Smooth muscle cell (in vitro differentiated cells): ENCODE results near the gene CCRL2. TPM values are rescaled to one million over a fixed set of nuclear protein-coding genes. Genes with fewer than 3 reads are reported as not detected.

Experiments
- DNase-seq: peaks from one replicate; lab custom pipeline; 2025; ENCODE audit not compliant: unreplicated experiment; lab: John Stamatoyannopoulos, UW
- H2AFZ ChIP-seq: fragments of 200-600 bp; sonication (generic); 2 replicates; pipeline ENCODE4 v1.6.0; 2016; ENCODE audit warnings: antibody characterized with exemption, low read depth, mild to moderate bottlenecking
- H3F3A ChIP-seq: fragments of 200-600 bp; sonication (generic); 2 replicates; pipeline ENCODE4 v1.6.0; 2017; ENCODE audit warnings: antibody characterized with exemption, low read depth
- H3K27ac ChIP-seq: fragments of 200-600 bp; sonication (generic); 2 replicates; pipeline ENCODE4 v1.5.1; 2016; ENCODE audit warnings: low read depth, mild to moderate bottlenecking
- H3K27me3 ChIP-seq: fragments of 200-600 bp; sonication (generic); 2 replicates; pipeline ENCODE4 v1.6.1; 2016; ENCODE audit warnings: low read depth, mild to moderate bottlenecking
- H3K36me3 ChIP-seq: fragments of 200-600 bp; sonication (generic); 2 replicates; pipeline ENCODE4 v1.5.1; 2016; ENCODE audit warnings: low read depth
- H3K4me1 ChIP-seq: fragments of 200-600 bp; sonication (generic); 2 replicates; pipeline ENCODE4 v1.5.1; 2016; ENCODE audit warnings: low read depth
- H3K4me2 ChIP-seq: fragments of 200-600 bp; sonication (generic); 2 replicates; pipeline ENCODE4 v1.6.0; 2016; ENCODE audit warnings: mild to moderate bottlenecking
- H3K4me3 ChIP-seq: fragments of 200-600 bp; sonication (generic); 2 replicates; pipeline ENCODE4 v1.5.1; 2016; ENCODE audit warnings: mild to moderate bottlenecking
- H3K79me2 ChIP-seq: fragments of 200-600 bp; sonication (generic); 2 replicates; pipeline ENCODE4 v1.6.0; 2016; ENCODE audit warnings: low read depth, mild to moderate bottlenecking
- H3K9ac ChIP-seq: fragments of 200-600 bp; sonication (generic); 2 replicates; pipeline ENCODE4 v1.6.0; 2016; ENCODE audit warnings: low read depth
- H3K9me3 ChIP-seq: fragments of 200-600 bp; sonication (generic); replicated peaks from 2 replicates; pipeline ENCODE4 v1.5.1; 2016; ENCODE audit warnings: low read depth
- H4K20me1 ChIP-seq: fragments of 200-600 bp; sonication (generic); 2 replicates; pipeline ENCODE4 v1.6.0; 2016; ENCODE audit warnings: low read depth
- WGBS: methylation state at CpG from one replicate; pipeline ENCODE4 v1.1.7; 2016; ENCODE audit warnings: low lambda C conversion rate; 5-methylcytosine and 5-hydroxymethylcytosine counted together
- polyA plus RNA-seq: library from polyadenylated mRNA; unstranded; fragments of >200 nt; fragmentation: Nextera tagmentation; extraction: Ambion mirVana; gene quantifications from 2 replicates; pipeline ENCODE4 v1.2.1, GENCODE V29; 2016
- total RNA-seq: library from RNA; depleted of rRNA; stranded (reverse); fragments of >200 nt; gene quantifications from 2 replicates; pipeline ENCODE4 v1.2.3, GENCODE V29; 2014
- TF ChIP-seq, protein P1 (sequence below): fragments of 200-600 bp; sonication (generic); IDR thresholded peaks from 2 replicates; pipeline ENCODE4 v1.5.1; 2017; ENCODE audit warnings: borderline replicate concordance, mild to moderate bottlenecking, antibody characterized with exemption; ENCODE audit not compliant: insufficient read depth, poor library complexity, severe bottlenecking

CCRL2 gene, protein sequence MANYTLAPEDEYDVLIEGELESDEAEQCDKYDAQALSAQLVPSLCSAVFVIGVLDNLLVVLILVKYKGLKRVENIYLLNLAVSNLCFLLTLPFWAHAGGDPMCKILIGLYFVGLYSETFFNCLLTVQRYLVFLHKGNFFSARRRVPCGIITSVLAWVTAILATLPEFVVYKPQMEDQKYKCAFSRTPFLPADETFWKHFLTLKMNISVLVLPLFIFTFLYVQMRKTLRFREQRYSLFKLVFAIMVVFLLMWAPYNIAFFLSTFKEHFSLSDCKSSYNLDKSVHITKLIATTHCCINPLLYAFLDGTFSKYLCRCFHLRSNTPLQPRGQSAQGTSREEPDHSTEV
- total RNA-seq (not detected in 2 replicates), polyA plus RNA-seq (not detected in 2 replicates)

DNA sequence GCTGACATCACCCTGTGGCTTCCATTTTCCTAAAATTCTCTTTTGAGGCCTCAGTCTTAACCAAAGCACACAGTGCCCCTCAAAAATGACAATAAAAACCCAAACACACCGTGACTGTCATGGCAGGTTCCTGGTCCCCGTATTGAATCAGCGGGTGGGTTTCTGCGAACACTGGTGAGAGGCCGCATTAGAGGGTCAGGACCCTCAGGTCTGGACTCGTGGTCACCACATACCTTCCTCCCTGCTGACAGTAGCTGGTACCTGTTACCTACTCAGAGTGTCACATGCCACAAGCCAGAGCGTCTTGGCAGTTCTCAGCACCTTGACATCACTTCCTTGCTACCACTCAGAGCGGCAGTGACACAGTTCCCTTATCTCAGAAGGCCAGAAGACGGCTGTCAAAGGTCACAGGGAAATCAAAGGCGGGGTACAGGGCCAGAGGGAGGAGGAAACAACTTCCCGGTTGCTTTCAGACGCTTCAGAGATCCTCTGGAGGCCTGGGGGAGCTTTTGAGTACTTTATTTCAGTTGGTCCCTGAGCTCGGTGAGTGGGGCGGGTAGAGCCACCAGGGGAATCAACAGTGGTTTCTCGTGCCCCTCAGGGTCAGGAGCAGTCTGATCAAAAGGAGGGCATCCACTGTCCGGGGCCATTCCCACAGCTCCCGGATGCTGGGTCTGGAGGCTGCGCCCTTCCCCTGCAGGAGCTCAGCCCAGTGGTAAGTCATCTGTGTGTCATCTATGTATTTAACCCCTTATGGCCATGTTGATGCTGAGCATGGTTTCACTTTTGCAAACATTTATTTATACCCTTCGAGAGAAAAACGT is at the start of gene CCRL2, which contains the start of gene CCR5AS:
CCRL2 (plus strand) TSS at position 472 of the 824 bp plus-strand sequence. CDS start 821 bp downstream, outside the sequence.
CCR5AS (minus strand) TSS at position 279 of the 824 bp plus-strand sequence.
- Histone ChIP-seq H2AFZ (no peak within 1 kb of the TSS), H3K27me3 (peaks cover 95% of the 10 kb centered on the region), H3K27ac (no peak within 1 kb of the TSS), H3K9ac (no peak within 1 kb of the TSS), H3K79me2 (no peaks in the 10 kb centered on the region), H3K4me1 (no peaks in the 10 kb centered on the region), H3K4me3 (no peak within 1 kb of the TSS), H3K36me3 (no peaks in the 10 kb centered on the region), H3K9me3 (no peaks in the 10 kb centered on the region), H4K20me1 (no peaks in the 10 kb centered on the region), H3F3A (no peaks in the 10 kb centered on the region), H3K4me2 (no peak within 1 kb of the TSS)
- no peak for DNase-seq
- WGBS = 73% methylated on average over 20 of the region's 20 CpGs
- TF ChIP-seq, protein P1, sequence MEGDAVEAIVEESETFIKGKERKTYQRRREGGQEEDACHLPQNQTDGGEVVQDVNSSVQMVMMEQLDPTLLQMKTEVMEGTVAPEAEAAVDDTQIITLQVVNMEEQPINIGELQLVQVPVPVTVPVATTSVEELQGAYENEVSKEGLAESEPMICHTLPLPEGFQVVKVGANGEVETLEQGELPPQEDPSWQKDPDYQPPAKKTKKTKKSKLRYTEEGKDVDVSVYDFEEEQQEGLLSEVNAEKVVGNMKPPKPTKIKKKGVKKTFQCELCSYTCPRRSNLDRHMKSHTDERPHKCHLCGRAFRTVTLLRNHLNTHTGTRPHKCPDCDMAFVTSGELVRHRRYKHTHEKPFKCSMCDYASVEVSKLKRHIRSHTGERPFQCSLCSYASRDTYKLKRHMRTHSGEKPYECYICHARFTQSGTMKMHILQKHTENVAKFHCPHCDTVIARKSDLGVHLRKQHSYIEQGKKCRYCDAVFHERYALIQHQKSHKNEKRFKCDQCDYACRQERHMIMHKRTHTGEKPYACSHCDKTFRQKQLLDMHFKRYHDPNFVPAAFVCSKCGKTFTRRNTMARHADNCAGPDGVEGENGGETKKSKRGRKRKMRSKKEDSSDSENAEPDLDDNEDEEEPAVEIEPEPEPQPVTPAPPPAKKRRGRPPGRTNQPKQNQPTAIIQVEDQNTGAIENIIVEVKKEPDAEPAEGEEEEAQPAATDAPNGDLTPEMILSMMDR = no peak

DNA sequence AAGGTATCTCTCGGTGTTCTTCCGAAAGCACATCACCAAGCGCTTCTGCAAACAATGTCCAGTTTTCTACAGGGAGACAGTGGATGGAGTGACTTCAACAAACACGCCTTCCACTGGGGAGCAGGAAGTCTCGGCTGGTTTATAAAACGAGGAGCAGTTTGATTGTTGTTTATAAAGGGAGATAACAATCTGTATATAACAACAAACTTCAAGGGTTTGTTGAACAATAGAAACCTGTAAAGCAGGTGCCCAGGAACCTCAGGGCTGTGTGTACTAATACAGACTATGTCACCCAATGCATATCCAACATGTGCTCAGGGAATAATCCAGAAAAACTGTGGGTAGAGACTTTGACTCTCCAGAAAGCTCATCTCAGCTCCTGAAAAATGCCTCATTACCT is 48.6 kb upstream of the CCRL2 start:
- Histone ChIP-seq H3K4me1 (no peaks in the 10 kb centered on the region), H3K4me2 (no peak overlapping the region), H2AFZ (no peak overlapping the region), H3K27me3 (peaks cover 21% of the 10 kb centered on the region), H3K79me2 (no peaks in the 10 kb centered on the region), H3K9ac (no peak overlapping the region), H3K27ac (no peak overlapping the region), H3F3A (no peaks in the 10 kb centered on the region), H3K9me3 (no peaks in the 10 kb centered on the region), H4K20me1 (no peaks in the 10 kb centered on the region), H3K4me3 (no peak overlapping the region), H3K36me3 (no peaks in the 10 kb centered on the region)
- DNase-seq = no peak
- TF ChIP-seq, protein P1 = no peak
- 95% methylated on average over 6 of the region's 6 CpGs for WGBS

DNA sequence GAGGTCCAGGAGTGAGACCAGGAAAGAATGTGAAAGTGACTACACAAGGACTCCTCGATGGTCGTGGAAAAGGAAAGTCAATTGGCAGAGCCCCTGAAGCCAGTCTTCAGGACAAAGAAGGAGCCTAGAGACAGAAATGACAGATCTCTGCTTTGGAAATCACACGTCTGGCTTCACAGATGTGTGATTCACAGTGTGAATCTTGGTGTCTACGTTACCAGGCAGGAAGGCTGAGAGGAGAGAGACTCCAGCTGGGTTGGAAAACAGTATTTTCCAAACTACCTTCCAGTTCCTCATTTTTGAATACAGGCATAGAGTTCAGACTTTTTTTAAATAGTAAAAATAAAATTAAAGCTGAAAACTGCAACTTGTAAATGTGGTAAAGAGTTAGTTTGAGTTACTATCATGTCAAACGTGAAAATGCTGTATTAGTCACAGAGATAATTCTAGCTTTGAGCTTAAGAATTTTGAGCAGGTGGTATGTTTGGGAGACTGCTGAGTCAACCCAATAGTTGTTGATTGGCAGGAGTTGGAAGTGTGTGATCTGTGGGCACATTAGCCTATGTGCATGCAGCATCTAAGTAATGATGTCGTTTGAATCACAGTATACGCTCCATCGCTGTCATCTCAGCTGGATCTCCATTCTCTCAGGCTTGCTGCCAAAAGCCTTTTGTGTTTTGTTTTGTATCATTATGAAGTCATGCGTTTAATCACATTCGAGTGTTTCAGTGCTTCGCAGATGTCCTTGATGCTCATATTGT is 47.1 kb upstream of the CCRL2 start:
- Histone ChIP-seq H3K4me3 (no peak overlapping the region), H3K4me1 (no peaks in the 10 kb centered on the region), H2AFZ (no peak overlapping the region), H4K20me1 (no peaks in the 10 kb centered on the region), H3F3A (no peaks in the 10 kb centered on the region), H3K27me3 (peaks cover 15% of the 10 kb centered on the region), H3K9ac (no peak overlapping the region), H3K9me3 (no peaks in the 10 kb centered on the region), H3K79me2 (no peaks in the 10 kb centered on the region), H3K36me3 (no peaks in the 10 kb centered on the region), H3K4me2 (no peak overlapping the region), H3K27ac (peak overlapping the region; percentile 2)
- 62% methylated on average over 11 of the region's 11 CpGs for WGBS
- TF ChIP-seq, protein P1 = no peak
- no peak for DNase-seq
